ENCODE measurements around the gene SYT8.

SYT8 gene

DNA sequence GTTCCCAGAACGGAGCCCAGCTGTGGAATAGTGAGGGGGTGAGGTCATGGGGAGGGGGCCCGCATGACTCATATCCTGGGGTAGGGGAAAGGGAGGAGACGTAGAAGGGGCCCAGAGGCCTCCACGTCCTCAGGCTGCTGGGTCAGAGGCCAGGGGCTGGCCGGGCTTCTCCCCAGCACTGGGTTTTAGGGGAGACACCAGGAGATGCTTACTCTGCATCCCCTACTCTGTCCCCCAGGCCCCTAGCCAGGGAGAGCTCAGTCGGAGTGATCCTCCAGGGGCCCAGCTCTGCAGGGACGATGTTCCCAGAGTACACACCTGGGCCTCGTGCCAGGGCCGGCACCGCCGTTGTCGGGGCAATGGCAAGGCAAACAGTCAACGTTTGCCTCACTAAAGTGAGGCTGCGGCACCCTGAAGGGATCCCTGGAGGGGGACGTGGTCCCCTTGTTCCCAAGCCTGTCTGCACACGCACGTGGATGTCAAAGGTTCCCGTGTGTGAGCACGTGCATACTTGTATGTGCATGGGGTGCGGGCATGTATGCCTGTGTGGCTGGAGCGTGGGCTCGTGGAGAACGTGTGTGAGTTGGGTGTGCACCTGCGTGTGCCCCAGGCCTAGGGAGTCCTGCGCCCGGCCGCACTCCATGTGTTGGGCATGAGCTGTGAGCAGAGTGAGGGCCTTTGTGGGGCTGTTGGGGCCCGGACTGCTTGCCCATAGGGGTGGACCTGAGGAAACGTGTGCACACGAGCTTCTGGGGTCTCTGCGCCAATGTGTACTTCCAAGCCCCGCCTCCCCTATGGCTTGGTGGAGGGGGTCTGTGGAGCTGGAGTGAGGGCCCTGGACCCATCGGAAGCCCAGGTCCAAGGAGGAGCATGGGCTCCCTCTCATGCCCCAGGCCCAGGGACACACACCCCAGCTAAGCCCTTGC is 42.7 kb downstream of the SYT8 start:
- no peaks in the 10 kb centered on the region for H3K27me3 ChIP-seq (ENCODE audit: control insufficient read depth, low read length)
- H3K9me3 ChIP-seq (ENCODE audit: control insufficient read depth, insufficient read depth, low read length): no peaks in the 10 kb centered on the region
- TF ChIP-seq, protein P1, sequence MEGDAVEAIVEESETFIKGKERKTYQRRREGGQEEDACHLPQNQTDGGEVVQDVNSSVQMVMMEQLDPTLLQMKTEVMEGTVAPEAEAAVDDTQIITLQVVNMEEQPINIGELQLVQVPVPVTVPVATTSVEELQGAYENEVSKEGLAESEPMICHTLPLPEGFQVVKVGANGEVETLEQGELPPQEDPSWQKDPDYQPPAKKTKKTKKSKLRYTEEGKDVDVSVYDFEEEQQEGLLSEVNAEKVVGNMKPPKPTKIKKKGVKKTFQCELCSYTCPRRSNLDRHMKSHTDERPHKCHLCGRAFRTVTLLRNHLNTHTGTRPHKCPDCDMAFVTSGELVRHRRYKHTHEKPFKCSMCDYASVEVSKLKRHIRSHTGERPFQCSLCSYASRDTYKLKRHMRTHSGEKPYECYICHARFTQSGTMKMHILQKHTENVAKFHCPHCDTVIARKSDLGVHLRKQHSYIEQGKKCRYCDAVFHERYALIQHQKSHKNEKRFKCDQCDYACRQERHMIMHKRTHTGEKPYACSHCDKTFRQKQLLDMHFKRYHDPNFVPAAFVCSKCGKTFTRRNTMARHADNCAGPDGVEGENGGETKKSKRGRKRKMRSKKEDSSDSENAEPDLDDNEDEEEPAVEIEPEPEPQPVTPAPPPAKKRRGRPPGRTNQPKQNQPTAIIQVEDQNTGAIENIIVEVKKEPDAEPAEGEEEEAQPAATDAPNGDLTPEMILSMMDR (IDR thresholded peaks at IDR 0.05; ENCODE audit: low read depth, low read length, poor library complexity, severe bottlenecking): no peak
- no peak for TF ChIP-seq EZH2phosphoT487 (IDR thresholded peaks at IDR 0.05; ENCODE audit: borderline replicate concordance, low read length)
- peaks cover 3% of the 10 kb centered on the region; the same call in 1 of the 2 replicates for H4K20me1 ChIP-seq (ENCODE audit: control insufficient read depth, insufficient read depth, low read depth, low read length)
- no peaks in the 10 kb centered on the region for H3F3A ChIP-seq (ENCODE audit: control insufficient read depth, insufficient read depth)
- peaks cover 21% of the 10 kb centered on the region for H3K4me1 ChIP-seq (ENCODE audit: control insufficient read depth, low read length)
- no peak overlapping the region for H3K27ac ChIP-seq (ENCODE audit: low read depth, low read length)
- no peak overlapping the region for H3K4me2 ChIP-seq (ENCODE audit: low read length)
- H3K79me2 ChIP-seq (ENCODE audit: control insufficient read depth, low read length): peaks cover 6% of the 10 kb centered on the region
- H3K4me3 ChIP-seq (ENCODE audit: low read length): no peak overlapping the region
- no peaks in the 10 kb centered on the region for H3K9me2 ChIP-seq (replicated peaks; ENCODE audit: control insufficient read depth, low read length)
- H3K36me3 ChIP-seq (ENCODE audit: control insufficient read depth, low read length): no peaks in the 10 kb centered on the region; the same call in 1 of the 2 replicates

DNA sequence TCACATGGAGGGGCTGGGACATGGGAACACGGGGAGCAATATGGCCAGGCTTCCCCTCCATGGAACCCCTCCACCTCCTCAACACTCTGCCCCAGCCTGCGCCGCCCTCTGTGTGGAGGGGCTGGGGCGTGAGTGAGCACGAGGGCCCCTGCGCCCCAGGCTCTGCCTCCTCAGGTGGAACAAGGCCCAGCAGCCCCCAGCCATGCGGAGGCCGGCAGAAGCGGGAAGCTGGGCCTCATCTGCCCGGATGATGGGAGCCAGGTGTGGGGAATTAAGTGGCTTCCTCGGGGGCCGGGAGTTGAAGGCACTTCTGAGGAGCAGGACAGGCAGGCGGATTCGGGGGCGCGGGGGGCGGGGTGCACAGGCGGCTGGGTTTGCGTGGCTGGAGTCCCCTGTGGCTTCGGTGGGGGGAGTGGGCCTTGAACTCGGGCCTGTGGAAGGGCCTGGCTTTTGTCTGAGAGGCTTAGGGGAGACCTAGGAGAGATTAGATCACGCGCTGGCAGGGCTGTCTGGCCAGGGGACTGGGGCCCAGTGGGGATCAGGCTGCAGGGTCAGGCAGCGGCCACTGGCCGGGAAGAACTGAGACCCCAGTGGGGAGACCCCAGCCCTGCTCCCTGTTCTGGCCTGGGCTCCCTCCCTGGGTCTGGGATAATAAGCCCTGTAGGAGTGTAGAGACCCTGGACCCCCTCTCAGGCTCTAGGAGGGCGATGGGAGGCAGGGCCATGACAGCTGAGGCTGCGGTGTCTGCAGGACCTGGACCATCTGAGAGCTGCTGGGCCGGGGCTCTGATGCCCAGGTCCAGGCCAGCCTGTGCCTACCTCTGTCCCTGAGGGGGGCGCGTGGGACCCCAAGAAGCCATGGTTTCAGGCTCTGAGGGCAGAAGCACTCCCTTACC is 43.6 kb downstream of the SYT8 start:
- TF ChIP-seq EZH2phosphoT487 (IDR thresholded peaks at IDR 0.05; ENCODE audit: borderline replicate concordance, low read length): no peak
- TF ChIP-seq, protein P1 (IDR thresholded peaks at IDR 0.05; ENCODE audit: low read depth, low read length, poor library complexity, severe bottlenecking): no peak
- Histone ChIP-seq H3K36me3 (ENCODE audit: control insufficient read depth, low read length) (peaks cover 8% of the 10 kb centered on the region), H3K4me3 (ENCODE audit: low read length) (no peak overlapping the region), H3K79me2 (ENCODE audit: control insufficient read depth, low read length) (peaks cover 6% of the 10 kb centered on the region), H3K4me1 (ENCODE audit: control insufficient read depth, low read length) (peaks cover 21% of the 10 kb centered on the region), H3K9me3 (ENCODE audit: control insufficient read depth, insufficient read depth, low read length) (no peaks in the 10 kb centered on the region), H3F3A (ENCODE audit: control insufficient read depth, insufficient read depth) (no peaks in the 10 kb centered on the region), H3K27me3 (ENCODE audit: control insufficient read depth, low read length) (no peaks in the 10 kb centered on the region), H3K27ac (ENCODE audit: low read depth, low read length) (no peak overlapping the region), H3K9me2 (replicated peaks; ENCODE audit: control insufficient read depth, low read length) (no peaks in the 10 kb centered on the region), H4K20me1 (ENCODE audit: control insufficient read depth, insufficient read depth, low read depth, low read length) (peaks cover 3% of the 10 kb centered on the region; the same call in 1 of the 2 replicates), H3K4me2 (ENCODE audit: low read length) (no peak overlapping the region)

DNA sequence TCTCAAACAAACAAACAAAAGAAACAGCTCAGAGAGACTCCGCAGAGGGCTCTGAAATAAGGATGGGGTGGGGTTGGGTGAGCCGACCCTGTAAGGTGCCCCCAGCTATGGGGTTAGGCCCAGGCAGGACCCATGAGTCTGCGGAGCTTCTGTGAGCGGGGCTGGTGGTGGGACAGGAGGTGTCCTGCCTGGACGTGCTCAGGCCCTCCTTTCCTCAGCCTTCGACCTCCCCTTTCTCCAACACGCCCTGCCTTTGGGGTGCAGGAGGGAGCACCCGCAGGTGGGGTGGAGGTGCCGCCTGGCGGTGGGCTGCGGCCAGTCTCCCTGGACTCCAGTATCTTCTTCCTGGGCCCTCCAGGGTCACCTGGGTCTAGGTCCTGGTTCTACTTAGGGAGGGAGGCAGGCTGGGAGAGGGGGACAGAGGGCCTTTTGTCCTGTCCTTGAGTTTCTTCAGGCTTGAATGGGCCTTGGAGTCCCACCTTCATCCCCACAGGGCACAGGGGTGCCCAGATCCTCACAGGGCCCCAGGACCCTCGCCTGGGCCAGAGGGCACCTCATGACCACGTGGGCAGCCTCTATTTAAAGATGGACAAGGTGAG is 44.7 kb downstream of the SYT8 start:
- Histone ChIP-seq H3K9me3 (ENCODE audit: control insufficient read depth, insufficient read depth, low read length) (no peaks in the 10 kb centered on the region), H3K4me3 (ENCODE audit: low read length) (no peak overlapping the region), H4K20me1 (ENCODE audit: control insufficient read depth, insufficient read depth, low read depth, low read length) (peaks cover 3% of the 10 kb centered on the region; the same call in 1 of the 2 replicates), H3F3A (ENCODE audit: control insufficient read depth, insufficient read depth) (no peaks in the 10 kb centered on the region), H3K9me2 (replicated peaks; ENCODE audit: control insufficient read depth, low read length) (no peaks in the 10 kb centered on the region), H3K4me1 (ENCODE audit: control insufficient read depth, low read length) (peaks cover 21% of the 10 kb centered on the region), H3K4me2 (ENCODE audit: low read length) (no peak overlapping the region), H3K79me2 (ENCODE audit: control insufficient read depth, low read length) (peaks cover 6% of the 10 kb centered on the region), H3K36me3 (ENCODE audit: control insufficient read depth, low read length) (peaks cover 18% of the 10 kb centered on the region), H3K27ac (ENCODE audit: low read depth, low read length) (no peak overlapping the region), H3K27me3 (ENCODE audit: control insufficient read depth, low read length) (no peaks in the 10 kb centered on the region)
- TF ChIP-seq EZH2phosphoT487 (IDR thresholded peaks at IDR 0.05; ENCODE audit: borderline replicate concordance, low read length): no peak
- TF ChIP-seq, protein P1 (IDR thresholded peaks at IDR 0.05; ENCODE audit: low read depth, low read length, poor library complexity, severe bottlenecking): no peak

All from DOHH2 (cell line).